GM18520 (cell line): ENCODE measurements around the gene KCNQ1OT1.

ENCODE experiments used
- ATAC-seq: cut with Tn5 transposase; IDR thresholded peaks from one replicate; pipeline ENCODE4 v1.9.1; 2021; ENCODE audit not compliant: unreplicated experiment

Gene KCNQ1OT1

DNA sequence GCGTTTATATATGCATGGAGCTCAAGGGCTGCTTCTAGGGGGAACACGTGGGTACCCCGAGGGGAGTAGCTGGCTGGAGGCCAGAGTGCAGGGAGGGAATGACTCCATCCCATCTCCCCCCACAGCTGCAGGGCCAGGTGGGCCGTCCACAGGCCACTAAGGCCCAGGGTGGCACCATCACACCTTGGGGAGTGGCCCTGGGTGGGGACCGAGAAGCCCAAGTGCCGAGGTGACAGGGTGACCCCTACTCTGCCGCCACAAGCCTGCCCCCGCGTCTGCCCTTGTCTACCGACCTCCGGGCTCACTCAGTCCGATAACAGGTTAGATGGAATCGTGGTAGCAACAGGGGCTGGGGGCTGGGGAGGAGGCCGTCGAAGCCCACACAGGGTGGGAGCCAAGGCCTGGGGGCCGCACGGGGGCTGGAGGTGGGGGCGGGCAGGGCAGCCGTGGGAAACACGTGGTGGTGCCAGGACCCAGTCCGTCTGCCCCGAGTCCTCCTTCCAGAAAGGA lies 125.7 kb downstream of the KCNQ1OT1 start:
- no peak for ATAC-seq

GRCh38 chr11:2573240-2574042 lies 126.4 kb downstream of the KCNQ1OT1 start:
- ATAC-seq = no peak

- ATAC-seq = no peak
Measured at GRCh38 chr11:2572491-2573239, 127.1 kb downstream of the KCNQ1OT1 start.

DNA sequence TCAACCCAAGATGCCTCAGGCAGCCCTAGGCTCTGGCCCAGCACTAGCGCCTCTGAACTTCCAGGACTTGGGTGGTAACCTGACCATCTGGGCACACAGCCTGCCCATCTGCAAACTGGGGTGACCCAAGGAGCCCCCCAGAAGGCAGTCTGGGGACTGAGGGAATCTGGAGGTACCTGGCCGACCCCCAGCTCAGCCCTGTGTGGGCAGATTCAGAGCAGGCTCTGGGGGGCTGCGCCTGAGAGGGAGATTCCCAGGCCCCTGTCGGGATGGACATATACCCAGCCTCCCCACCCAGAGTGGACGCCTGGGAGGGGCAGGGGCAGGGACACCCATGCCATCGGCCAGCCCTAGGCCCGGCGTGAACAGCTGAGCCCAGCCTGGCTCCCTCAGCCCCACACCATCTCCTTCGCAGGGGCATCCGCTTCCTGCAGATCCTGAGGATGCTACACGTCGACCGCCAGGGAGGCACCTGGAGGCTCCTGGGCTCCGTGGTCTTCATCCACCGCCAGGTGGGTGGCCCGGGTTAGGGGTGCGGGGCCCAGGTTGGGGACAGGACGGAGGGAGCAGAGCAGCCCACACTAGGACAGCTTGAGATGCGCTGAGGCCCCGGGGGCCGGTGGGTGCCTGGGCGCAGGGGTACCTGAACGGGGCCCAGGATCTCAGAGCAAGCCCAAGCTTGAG lies 128.1 kb downstream of the KCNQ1OT1 start:
- no peak for ATAC-seq

- ATAC-seq = no peak
Measured at GRCh38 chr11:2570841-2571597, 128.8 kb downstream of the KCNQ1OT1 start.

DNA sequence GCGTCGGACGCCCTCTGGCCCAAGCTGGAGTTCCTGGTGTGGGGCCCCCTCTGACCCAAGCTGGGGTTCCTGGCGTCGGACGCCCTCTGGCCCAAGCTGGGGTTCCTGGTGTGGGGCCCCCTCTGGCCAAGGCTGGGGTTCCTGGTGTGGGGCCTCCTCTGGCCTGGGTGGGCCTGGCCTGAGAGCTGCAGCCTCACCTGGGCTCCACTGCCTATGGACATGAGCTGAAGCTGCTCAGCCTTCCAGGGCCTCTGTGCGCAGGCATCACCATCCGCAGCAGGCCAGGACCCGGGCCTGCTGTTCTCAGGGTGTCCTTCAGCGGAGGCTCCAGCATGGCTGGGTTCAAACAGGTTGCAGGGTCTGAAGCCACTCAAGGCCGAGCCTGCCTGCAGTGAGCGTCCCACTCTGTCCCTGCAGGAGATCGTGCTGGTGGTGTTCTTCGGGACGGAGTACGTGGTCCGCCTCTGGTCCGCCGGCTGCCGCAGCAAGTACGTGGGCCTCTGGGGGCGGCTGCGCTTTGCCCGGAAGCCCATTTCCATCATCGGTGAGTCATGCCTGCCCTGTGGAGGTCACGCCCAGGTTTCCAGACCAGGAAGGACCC lies 129.5 kb downstream of the KCNQ1OT1 start:
- no peak for ATAC-seq

- no peak for ATAC-seq
Measured at GRCh38 chr11:2569731-2570210, 130.0 kb downstream of the KCNQ1OT1 start.

DNA sequence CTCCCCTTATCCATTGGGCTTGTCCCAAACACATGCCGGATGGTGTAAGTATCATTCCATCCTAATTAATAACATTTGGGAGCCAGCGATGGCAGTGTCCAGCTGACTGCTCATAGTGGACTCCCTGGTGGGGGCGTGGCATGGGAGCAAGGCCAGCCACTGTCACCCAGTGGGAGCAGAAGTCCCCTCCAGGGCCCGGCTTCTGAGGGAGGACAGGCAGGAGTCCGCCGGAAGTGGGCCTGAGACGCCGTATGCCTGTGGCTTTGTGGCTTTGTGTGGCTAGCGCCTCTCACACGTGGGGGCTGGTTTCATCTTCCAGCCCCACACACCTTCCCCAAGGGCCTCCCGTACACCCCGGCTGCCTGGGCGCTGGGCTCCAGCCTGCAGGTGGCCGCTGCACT lies 130.5 kb downstream of the KCNQ1OT1 start:
- no peak for ATAC-seq

DNA sequence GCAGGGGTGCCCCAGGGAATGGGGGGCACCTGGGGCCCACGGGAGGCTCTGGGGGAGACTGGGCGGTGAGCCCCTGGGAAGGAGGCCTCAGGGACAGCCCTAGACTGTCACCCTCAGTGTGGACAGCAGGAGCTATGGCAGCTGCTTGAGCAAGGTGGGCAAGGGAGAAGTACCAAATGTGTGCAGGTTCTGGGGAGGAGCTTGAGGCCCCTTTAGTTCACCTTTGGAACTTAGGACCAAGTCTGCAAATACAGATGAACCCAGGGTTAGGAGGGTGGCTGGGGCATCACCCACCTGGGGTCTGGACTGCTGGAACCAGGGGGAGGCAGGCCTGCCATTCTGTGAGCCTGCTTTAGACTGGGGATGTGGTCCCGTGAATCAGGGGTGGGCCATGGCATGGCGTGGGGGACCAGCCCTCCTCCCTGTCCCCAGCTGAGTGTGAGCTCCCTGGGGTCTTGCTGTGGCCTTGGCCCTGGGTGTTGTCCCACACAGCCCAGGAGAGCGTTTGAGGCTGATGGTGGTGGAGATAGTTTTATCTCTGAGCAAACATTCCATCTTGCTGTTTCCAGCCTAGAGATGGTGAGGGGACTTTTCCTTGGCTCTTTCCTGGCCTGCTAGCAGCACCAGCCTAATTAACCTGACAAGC lies 132.6 kb downstream of the KCNQ1OT1 start:
- ATAC-seq = no peak

DNA sequence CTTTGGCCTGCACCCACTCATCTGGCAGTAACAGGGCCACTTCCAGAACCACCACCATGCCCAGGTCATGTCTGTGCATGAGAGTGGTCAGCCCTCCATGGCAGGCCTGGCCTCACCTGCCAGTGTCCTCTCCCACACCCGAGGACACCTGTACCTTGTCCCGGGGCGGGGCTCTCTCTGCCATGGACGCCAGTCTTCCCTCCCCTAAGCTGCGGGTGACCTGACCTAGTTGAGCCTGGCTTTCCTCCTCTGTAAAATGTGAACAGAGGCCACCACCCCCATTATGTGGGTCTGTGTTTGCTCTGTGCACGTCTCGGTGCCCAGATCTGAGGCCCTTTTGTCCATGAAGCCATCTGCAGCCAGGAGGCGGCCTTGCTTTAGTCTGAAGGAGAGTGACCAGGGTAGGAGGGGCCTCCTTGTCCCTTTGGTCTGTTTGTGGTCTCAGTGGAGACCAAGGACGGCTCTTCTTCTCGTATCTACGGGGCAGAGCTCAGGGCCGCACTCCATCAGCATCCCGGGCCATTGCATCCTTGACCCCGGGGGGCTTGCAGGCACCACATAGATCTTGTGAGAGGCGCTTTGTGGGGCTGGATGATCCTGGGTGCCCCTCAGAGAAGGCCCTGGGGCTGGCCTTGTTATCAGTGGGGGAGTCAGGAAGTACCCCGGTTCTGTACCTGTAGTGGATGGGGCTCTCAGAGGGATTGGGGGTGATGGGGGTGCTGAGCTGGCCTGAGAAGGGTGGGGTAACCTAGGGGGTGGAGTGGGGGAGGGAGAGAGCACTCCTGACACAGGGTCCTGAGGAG lies 133.4 kb downstream of the KCNQ1OT1 start:
- no peak for ATAC-seq

DNA sequence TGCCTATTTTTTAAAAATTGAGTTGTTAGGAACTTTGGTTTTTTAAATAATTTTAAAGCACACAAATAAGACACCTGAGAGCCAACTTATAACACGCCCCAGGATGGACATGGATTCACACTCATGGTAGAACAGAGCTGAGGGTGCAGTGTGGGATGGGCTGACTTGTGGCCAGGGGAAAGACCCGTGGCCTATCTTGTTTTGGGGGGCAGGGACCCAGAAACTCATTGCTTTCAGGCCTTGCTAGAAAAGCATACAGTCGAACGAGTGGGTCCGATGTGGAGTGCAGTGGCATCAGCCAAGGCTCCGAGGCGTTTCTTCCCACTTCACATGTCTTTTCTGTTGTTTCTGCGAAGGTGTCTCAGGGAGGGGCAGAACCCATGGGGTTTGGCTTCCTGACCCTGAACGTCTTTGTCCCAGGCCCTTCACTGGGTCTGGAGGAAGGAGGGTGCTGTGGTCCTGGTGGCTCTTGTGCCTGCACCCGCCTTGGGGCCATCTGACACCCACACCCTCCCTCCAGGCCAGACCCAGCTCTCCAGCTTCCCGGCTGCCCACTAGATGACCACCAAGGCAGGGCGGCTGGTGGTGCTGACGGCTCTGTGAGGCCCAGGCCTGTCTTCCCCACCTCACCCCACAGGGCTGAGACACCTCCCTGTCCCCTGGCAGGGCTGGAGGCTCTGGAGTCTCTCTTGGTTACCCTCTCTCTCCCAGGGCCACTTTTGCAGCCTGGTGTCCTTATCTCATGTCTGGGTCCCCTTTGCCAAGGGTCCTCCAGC lies 134.2 kb downstream of the KCNQ1OT1 start:
- ATAC-seq = no peak

DNA sequence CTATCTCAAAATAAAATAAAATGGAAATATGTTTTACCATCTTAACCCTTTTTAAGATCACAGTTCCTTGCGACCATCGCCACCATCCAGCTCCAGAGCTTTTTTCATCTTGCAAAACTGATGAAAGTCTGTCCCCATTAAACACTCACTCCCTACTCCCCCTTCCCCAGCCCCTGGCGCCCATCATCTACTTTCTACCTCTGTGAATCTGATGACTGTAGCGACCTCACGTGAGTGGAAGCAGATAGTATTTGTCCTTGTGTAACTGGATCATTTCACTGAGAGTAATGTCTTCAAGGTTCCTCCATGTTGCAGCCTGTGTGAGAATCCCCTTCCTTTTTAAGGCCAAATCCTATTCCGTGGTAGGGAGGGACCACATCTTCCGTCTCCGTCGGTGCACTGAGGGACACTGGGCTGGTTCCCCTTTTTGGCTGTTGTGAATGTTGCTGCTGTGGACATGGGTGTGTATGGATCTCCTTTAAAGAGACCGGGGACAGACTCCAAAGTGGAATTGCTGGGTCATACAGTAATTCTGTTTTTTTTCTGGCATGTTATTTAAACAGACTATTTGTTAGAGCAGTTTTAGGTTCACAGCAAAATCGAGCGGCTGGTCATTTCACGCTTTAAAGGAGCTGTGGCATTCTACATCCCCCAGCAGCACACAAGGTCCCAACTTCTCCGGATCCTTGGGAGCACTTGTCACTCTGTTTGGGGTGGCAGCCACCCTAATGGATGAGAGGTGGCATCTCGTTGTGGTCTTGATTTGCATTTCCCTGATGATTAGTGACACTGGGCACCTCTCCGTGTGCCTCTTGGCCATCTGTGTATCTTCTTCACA lies 135.0 kb downstream of the KCNQ1OT1 start:
- ATAC-seq = no peak

DNA sequence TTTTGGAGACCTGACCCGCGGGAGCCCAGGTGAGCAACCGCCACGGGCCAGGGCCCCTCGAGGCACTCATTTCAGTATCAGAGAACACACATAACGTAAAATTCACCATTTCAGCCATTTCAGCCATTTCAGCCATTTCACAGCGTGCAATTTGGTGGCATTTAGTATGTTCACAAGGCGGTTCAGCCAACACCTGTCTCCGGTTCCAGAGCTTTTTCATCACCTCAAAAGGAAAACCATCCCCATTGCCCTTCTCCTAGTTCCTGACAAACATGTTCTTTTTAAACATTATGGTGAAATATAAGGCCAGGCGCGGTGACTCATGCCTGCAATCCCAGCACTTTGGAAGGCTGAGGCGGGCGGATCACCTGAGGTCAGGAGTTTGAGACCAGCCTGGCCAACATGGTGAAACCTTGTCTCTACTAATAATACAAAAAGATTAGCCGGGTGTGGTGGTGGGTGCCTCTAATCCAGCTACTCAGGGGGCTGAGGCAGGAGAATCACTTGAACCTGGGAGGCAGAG lies 135.7 kb downstream of the KCNQ1OT1 start:
- ATAC-seq = no peak

DNA sequence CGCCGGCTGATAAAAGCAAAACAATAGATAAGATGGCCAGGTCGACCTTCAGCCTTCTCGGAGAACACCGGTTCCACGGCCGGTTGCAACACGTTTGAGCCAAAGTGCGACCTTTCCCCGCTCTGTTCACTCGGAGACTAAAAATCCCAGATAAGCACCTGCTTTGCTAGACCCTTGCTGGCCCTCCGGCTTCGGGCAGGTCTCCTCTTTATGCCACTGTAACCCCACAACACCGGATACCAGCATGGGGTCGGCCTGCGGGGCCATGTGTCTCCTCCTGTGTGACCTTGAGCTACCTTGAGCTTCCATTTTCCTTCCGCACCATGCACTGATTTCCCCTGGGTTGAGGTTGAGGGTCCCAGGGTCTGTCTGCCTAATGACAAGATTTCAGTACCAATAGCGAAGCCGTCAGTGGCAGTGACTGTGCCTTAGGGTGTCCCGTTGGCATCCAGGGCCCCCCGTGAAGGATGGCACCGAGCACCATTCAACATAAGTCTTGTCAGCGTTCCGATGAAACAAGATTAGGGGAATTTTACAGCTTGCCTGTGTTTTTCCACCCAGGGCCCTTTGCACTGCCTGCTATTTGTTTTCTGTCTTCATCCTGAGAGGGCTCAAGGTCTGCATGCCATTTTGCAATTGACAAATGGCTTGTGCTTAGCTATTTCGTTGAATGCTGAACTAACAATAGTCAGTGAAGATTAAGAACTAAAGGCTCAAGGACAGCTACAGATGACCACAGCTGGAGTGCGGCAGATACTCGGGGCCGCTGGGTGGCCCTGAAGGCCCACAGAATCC lies 136.4 kb downstream of the KCNQ1OT1 start:
- ATAC-seq = no peak

- no peak for ATAC-seq
Measured at GRCh38 chr11:2562890-2563212, 136.9 kb downstream of the KCNQ1OT1 start.
